ENCODE results near the gene WDHD1. TPM values are rescaled to one million over a fixed set of nuclear protein-coding genes. Genes with fewer than 3 reads are reported as not detected.
"Not testable (repeated sequence)": the region's sequence is repeated elsewhere in the genome, so short reads cannot be mapped to it uniquely, and the experiment has no call there.

The WDHD1 gene
- total RNA-seq, 2 experiments from 2014 or later: 36.2 to 36.9 TPM

DNA sequence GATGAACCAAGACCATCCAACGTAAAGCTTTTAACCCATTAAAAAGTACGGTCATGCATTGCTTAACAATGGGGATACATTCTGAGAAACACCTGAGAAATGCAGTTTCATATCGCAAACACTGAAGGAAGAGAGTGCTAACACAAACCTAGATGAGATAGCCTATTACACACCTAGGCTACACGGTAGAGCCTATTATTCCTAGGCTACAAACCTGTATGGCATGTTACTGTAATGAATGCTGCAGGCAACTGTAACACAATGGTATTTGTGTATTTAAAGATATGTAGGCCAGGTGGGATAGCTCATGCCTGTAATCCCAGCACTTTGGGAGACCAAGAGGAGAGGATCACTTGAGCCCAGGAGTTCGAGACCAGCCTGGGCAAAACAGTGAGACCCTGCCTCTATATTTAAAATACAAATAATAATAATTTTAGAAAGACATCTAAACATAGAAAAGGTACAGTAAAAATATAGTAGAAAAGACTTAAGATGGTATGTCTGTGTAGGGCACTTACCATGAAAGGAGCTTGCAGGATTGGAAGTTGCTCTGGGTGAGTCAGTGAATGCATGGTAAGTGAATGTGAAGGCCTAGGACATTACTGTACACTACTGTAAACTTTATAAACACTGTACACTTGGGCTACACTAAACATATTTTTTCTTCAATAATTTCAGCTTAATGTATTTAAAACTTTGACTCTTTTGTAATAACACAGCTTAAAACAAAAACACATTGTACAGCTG, 128.9 kb downstream of the WDHD1 start:
- not testable (repeated sequence) for DNase-seq, H3K4me3 Mint-ChIP-seq, H3K27me3 Mint-ChIP-seq, H3K27ac Mint-ChIP-seq, H3K9me3 Mint-ChIP-seq
- peaks cover 41% of the 10 kb centered on the region for H3K36me3 Mint-ChIP-seq (ENCODE audit: low read depth)
- POLR2A ChIA-PET: interaction anchor here (1.1 to 2.7 kb wide), 4 partner anchors 10 to 154 kb away, joined by 3 to 9 read pairs (median 6); partner anchors contain the start of genes MAPK1IP1L, SOCS4 and WDHD1
- CTCF ChIA-PET: interaction anchor here (1.0 to 1.3 kb wide), 2 partner anchors 16 to 92 kb away, joined by 3 read pairs; no protein-coding TSS in a partner anchor
- H3K4me1 Mint-ChIP-seq: peaks cover 50% of the 10 kb centered on the region

DNA sequence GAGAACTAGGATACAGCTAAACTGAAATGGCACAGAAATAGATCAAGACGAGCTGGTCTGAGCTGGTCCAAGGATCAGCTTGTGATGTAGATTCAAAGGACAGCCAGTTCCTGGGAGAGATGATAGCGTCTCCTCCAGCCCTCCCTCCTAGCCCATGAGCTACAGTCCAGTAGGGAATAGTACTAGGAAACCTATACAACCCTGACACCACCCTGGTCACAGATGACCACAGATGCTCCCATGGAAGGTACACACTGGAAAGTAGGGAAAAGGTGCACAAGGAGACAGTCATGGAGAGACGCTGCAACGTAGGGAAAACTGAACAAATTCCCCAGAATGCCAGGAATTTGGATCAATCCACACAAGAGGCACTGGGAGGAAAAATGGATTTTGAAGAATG, 131.2 kb downstream of the WDHD1 start:
- H3K4me1 Mint-ChIP-seq: peaks cover 56% of the 10 kb centered on the region
- no peaks in the 10 kb centered on the region for H3K27me3 Mint-ChIP-seq
- no peaks in the 10 kb centered on the region for H3K9me3 Mint-ChIP-seq
- no peak overlapping the region for H3K4me3 Mint-ChIP-seq
- CTCF ChIA-PET: interaction anchor here (1.0 kb wide), 1 partner anchor 14 kb away, joined by 7 read pairs; no protein-coding TSS in a partner anchor
- no peak overlapping the region for H3K27ac Mint-ChIP-seq
- H3K36me3 Mint-ChIP-seq (ENCODE audit: low read depth): peaks cover 37% of the 10 kb centered on the region
- no peak for DNase-seq
- POLR2A ChIA-PET: interaction anchor here (0.9 kb wide), 1 partner anchor 10 kb away, joined by 3 read pairs; no protein-coding TSS in a partner anchor

DNA sequence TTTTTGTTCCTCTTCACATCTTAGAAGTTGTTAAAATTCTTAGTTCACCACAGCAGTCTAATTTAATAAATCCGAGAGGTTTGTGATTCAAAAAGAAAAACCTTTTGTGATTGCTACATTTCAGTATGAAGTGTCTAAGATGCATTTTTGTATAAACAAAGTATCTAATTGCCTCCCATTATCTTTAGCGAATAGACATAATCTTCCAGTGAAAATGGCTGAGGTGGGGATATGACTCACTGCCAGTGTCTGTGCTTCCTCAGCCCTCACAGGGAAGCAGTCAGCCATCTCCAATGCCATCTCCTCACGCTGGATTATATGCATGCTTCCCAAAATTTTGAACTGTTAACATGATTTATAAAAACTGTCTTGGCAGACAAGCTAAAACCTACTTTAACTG, 131.9 kb downstream of the WDHD1 start:
- H3K9me3 Mint-ChIP-seq: no peaks in the 10 kb centered on the region
- POLR2A ChIA-PET: interaction anchor here (0.9 kb wide), 1 partner anchor 9 kb away, joined by 3 read pairs; no protein-coding TSS in a partner anchor
- CTCF ChIA-PET: interaction anchor here (0.6 to 1.8 kb wide), 3 partner anchors 8 to 31 kb away, joined by 3 to 7 read pairs (median 4); partner anchors contain the start of gene GCH1
- no peak for DNase-seq
- peaks cover 33% of the 10 kb centered on the region for H3K36me3 Mint-ChIP-seq (ENCODE audit: low read depth)
- H3K4me1 Mint-ChIP-seq: peaks cover 52% of the 10 kb centered on the region
- no peak overlapping the region for H3K27ac Mint-ChIP-seq
- H3K27me3 Mint-ChIP-seq: no peaks in the 10 kb centered on the region
- H3K4me3 Mint-ChIP-seq: no peak overlapping the region

DNA sequence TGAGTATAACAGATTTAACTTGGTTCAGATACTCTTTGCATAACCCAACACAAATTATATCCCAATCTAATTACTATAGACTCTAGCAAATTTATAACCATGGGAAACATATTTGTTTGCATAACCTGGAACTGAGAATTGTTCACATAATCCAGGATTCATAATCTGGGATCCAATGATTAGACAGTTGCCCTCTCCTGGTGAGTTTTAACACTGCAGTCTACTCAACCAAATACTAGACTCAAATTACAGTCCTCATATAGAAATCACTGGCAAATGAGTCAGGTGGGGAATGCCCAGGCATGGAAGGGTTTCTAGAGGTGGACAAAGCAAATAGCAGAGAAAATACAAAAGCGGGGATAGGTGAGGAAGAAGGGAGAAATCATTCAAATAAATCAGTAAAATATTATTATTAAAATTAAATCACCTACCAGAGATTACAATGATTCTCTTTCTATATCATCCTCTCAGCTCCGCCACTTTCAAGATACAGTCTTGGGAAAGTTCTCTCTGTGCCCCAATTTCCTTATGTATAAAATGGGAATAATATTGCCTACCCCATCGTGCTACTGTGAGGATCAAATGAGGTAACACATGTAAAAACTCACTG, 133.6 kb downstream of the WDHD1 start:
- no peak for DNase-seq
- H3K4me3 Mint-ChIP-seq: no peak overlapping the region
- ChIA-PET CTCF (interaction anchor here (0.8 to 1.8 kb wide), 2 partner anchors 10 kb away, joined by 4 to 5 read pairs; partner anchors contain the start of gene GCH1), POLR2A (interaction anchor here (2.1 kb wide), 1 partner anchor 10 kb away, joined by 7 read pairs; the partner anchor contains the start of gene GCH1)
- H3K27me3 Mint-ChIP-seq: no peaks in the 10 kb centered on the region
- H3K9me3 Mint-ChIP-seq: no peaks in the 10 kb centered on the region
- H3K4me1 Mint-ChIP-seq: peaks cover 53% of the 10 kb centered on the region
- peaks cover 27% of the 10 kb centered on the region for H3K36me3 Mint-ChIP-seq (ENCODE audit: low read depth)
- no peak overlapping the region for H3K27ac Mint-ChIP-seq

DNA sequence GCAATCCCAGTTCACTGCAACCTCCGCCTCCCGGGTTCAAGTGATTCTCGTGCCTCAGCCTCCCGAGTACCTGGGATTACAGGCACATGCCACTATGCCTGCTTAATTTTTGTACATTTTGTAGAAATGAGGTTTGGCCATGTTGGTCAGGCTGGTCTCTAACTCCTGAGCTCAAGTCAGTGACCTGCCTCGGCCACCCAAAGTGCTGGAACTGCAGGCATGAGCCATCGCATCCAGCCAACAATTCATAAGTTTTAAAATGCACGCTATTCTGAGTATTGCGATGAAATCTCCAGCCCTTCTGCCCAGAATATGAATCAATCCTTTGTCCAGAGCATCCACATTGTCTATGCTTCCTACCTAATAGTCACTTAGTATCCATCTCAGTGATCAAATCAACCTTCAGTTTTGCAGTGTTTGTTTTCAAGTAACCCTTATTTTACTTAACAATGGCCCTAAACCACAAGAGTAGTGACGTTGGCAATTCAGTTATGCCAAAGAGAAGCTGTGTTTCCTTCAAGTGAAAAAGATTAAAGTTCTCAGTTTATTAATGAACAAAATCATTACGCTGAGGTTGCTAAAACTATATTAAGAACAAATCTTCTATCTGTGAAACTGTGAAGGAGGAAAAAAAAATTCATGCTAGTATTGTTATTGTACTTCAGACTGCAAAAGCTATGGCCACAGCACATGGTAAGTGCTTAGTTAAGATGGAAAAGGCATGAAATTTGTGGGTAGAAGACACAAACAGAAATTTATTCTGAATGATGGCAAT, 135.2 kb downstream of the WDHD1 start:
- ChIA-PET POLR2A (interaction anchor here (0.6 to 1.3 kb wide), 4 partner anchors 9 to 1573 kb away, joined by 3 to 4 read pairs (median 3); no protein-coding TSS in a partner anchor), CTCF (no interaction called here)
- Mint-ChIP-seq H3K9me3 (no peaks in the 10 kb centered on the region), H3K4me1 (peaks cover 55% of the 10 kb centered on the region), H3K27ac (no peak overlapping the region), H3K27me3 (no peaks in the 10 kb centered on the region), H3K36me3 (ENCODE audit: low read depth) (peaks cover 19% of the 10 kb centered on the region), H3K4me3 (no peak overlapping the region)
- DNase-seq: no peak

DNA sequence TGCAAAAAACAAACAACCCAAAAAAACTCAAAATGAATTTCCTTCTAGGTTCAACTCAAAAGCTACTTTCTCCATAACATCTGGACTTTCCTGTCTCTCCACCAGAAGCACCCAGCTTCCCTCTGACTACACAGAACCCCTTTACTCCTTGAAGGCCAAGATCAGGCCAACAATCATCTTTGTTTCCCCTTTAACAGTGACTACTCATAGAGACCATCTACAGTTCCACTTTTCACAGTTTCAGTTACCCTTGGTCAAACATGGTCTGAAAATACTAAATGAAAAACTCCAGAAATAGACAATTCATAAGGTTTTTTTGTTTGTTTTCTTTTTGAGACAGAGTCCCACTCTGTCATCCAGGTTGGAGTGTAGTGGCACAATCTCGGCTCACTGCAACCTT, 136.1 kb downstream of the WDHD1 start:
- Mint-ChIP-seq H3K36me3 (ENCODE audit: low read depth) (peaks cover 20% of the 10 kb centered on the region), H3K27me3 (no peaks in the 10 kb centered on the region), H3K9me3 (no peaks in the 10 kb centered on the region), H3K4me3 (no peak overlapping the region), H3K27ac (no peak overlapping the region), H3K4me1 (peaks cover 53% of the 10 kb centered on the region)
- CTCF ChIA-PET: interaction anchor here (3.3 kb wide), 1 partner anchor 12 kb away, joined by 15 read pairs; the partner anchor contains the start of gene GCH1
- POLR2A ChIA-PET: interaction anchor here (1.2 to 1.6 kb wide), 4 partner anchors 9 to 22 kb away, joined by 3 to 7 read pairs (median 4); no protein-coding TSS in a partner anchor
- no peak for DNase-seq

DNA sequence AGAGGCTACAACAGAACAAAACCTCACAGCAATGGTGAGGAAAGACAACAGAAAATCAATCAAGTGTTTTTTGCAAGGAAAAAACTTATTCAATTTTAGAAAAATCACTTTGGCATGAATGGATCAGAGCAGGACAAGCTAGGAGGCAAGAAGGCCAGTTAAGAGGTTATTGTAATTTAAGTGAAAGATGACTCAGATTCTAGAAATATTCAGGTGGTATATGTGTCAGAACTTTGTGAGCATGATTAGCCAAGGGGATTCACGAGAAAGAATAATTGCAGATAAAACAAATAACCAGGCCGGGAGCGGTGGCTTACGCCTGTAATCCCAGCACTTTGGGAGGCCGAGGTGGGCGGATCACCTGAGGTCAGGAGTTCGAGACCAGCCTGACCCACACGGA, 137.0 kb downstream of the WDHD1 start:
- DNase-seq: no peak
- H3K27me3 Mint-ChIP-seq: no peaks in the 10 kb centered on the region
- H3K36me3 Mint-ChIP-seq (ENCODE audit: low read depth): peaks cover 16% of the 10 kb centered on the region
- H3K4me3 Mint-ChIP-seq: no peak overlapping the region
- ChIA-PET CTCF (interaction anchor here (3.3 kb wide), 1 partner anchor 13 kb away, joined by 15 read pairs; the partner anchor contains the start of gene GCH1), POLR2A (interaction anchor here (1.6 kb wide), 1 partner anchor 9 kb away, joined by 7 read pairs; no protein-coding TSS in a partner anchor)
- H3K4me1 Mint-ChIP-seq: peaks cover 49% of the 10 kb centered on the region
- peak overlapping the region; percentile 50 for H3K27ac Mint-ChIP-seq
- H3K9me3 Mint-ChIP-seq: no peaks in the 10 kb centered on the region

Other genes starting within 250 kb of the WDHD1 start
- 10 to 100 TPM; 68.7 to 70.3 TPM for gene GCH1, start 124.3 kb downstream of the WDHD1 start, total RNA-seq
- 10 to 100 TPM; 24.2 to 32.0 TPM for gene SOCS4, start 137 bp upstream of the WDHD1 start, total RNA-seq
- 100 to 1,000 TPM; 100 to 104 TPM for gene MAPK1IP1L, start 24.5 kb upstream of the WDHD1 start, total RNA-seq
- gene LGALS3, start 102.2 kb upstream of the WDHD1 start, total RNA-seq: 10 to 100 TPM; 70.5 to 71.3 TPM
- gene DLGAP5, start 164.5 kb upstream of the WDHD1 start, total RNA-seq: 10 to 100 TPM; 89.7 to 95.8 TPM
- 10 to 100 TPM; 25.1 to 25.5 TPM for gene FBXO34, start 244.3 kb upstream of the WDHD1 start, total RNA-seq